ENCODE measurements around the gene AGPS. TPM values are rescaled to one million over a fixed set of nuclear protein-coding genes. Genes with fewer than 3 reads are reported as not detected.

The AGPS gene
- total RNA-seq, 4 donors from 2014 or later, result 23.1 to 38.8 (median 24.7) TPM

DNA sequence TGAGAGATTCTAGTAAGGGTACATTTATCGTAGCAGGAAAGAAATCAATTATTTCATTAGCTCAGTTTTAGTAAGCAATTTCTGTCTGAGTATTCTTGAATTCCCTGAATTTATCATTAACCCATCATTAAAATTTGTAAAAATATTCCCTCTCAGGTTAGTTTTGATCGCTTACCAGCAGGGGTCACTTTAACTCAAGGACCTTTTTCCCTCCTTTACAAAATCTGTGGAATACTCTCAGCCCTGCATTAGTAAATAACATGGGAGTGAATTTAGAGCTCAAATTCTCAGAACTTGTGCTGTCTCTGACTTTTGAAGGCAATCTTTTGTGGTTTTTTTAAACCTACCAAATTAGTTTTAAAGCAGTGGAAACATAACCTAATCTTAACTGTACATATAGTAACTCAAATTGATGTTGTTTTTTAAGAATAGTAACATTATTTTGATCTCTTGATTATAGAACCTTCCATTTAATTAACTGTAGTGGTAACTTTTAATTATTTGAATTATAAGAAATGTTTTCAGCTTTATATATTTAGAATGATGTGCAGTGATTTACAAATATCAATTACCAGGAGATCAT, 97.2 kb downstream of the AGPS start:
- Histone ChIP-seq H3K36me3 (no peaks in the 10 kb centered on the region), H3K27ac (no peak overlapping the region), H3K4me3 (replicated peaks in 1 of 3) (no peak overlapping the region), H3K4me1 (no peaks in the 10 kb centered on the region), H3K9me3 (no peaks in the 10 kb centered on the region), H3K27me3 (no peaks in the 10 kb centered on the region)
- intact Hi-C loops (cut with DNase I), result no loop called here
- no peak for DNase-seq
- WGBS, 2 donors, result 53 to 58% methylated on average over 2 of the region's 2 CpGs
- TF ChIP-seq, protein P1, sequence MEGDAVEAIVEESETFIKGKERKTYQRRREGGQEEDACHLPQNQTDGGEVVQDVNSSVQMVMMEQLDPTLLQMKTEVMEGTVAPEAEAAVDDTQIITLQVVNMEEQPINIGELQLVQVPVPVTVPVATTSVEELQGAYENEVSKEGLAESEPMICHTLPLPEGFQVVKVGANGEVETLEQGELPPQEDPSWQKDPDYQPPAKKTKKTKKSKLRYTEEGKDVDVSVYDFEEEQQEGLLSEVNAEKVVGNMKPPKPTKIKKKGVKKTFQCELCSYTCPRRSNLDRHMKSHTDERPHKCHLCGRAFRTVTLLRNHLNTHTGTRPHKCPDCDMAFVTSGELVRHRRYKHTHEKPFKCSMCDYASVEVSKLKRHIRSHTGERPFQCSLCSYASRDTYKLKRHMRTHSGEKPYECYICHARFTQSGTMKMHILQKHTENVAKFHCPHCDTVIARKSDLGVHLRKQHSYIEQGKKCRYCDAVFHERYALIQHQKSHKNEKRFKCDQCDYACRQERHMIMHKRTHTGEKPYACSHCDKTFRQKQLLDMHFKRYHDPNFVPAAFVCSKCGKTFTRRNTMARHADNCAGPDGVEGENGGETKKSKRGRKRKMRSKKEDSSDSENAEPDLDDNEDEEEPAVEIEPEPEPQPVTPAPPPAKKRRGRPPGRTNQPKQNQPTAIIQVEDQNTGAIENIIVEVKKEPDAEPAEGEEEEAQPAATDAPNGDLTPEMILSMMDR (IDR thresholded peaks at IDR 0.05), result peak in 4 of 6 experiments; percentile 21 to 58 (median 48)
- TF ChIP-seq POLR2A (IDR thresholded peaks at IDR 0.05), result no peak

DNA sequence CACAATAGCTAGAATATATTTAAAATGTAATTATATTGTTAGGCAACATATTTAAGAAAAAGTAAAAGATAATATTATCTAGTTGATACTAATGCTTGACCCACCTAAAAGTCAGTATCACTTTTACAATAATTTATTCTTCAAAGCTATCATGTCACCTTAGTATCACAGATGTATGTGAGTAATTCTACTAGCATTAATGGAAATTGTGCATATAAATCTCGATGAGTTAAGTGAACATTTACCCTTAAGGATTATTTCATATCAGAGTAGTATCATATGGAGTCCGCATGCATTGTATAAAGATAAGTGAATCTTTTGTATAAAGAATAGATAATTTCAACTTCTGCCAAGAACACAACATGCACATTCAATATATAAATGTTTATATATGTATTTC, 103.4 kb downstream of the AGPS start:
- H3K36me3 ChIP-seq, result no peaks in the 10 kb centered on the region
- intact Hi-C loops (cut with DNase I), result no loop called here
- no peak for DNase-seq
- H3K9me3 ChIP-seq, result no peaks in the 10 kb centered on the region
- no peaks in the 10 kb centered on the region for H3K27me3 ChIP-seq
- no peaks in the 10 kb centered on the region for H3K4me1 ChIP-seq
- H3K4me3 ChIP-seq (replicated peaks in 1 of 3), result no peak overlapping the region
- TF ChIP-seq, protein P1 (IDR thresholded peaks at IDR 0.05), result no peak
- TF ChIP-seq POLR2A (IDR thresholded peaks at IDR 0.05), result no peak
- H3K27ac ChIP-seq, result no peak overlapping the region
- 95 to 97% methylated on average over 2 of the region's 2 CpGs for WGBS, 2 donors

DNA sequence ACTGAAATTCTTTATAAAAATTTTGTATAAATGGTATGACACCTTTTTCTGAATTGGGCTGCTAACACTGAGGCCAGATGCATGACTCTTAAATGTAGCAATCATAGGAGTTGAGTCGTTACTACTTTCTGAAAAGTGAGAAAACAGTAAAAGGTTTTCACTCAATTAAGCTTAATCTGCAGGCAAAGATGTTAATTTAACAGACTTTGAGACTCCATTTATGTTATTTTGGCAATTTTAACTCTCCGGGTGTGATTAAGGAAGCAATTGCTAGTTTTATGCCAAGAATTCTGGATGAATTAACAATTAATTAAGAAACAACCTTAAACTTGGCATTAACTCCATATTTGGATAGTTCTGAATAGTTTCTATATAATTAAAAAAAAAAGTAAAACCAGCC, 104.3 kb downstream of the AGPS start:
- no peak overlapping the region for H3K27ac ChIP-seq
- H3K4me3 ChIP-seq (replicated peaks in 1 of 3), result no peak overlapping the region
- intact Hi-C loops (cut with DNase I), result no loop called here
- no peaks in the 10 kb centered on the region for H3K4me1 ChIP-seq
- H3K36me3 ChIP-seq, result no peaks in the 10 kb centered on the region
- H3K9me3 ChIP-seq, result no peaks in the 10 kb centered on the region
- 88 to 98% methylated on average over 2 of the region's 2 CpGs for WGBS, 2 donors
- TF ChIP-seq, protein P1 (IDR thresholded peaks at IDR 0.05), result no peak
- TF ChIP-seq POLR2A (IDR thresholded peaks at IDR 0.05), result no peak
- no peaks in the 10 kb centered on the region for H3K27me3 ChIP-seq
- no peak for DNase-seq

DNA sequence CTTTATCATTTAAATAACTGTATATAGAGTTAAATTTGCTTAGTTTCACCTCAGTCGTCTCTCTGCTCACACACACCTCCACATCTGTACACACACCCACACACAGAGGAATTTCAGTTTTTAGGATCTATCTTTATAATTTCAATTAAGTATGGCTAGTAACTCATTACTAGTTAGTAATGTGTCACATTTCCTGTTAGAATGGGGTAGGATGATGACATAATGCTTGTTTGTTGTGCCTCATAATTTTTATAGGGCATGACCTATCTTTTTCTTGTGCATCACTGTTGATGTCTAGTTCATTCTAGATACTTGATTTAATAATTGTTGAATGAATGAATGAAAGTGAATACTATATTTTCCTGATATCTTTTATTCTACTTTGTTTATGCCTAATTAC, 108.6 kb downstream of the AGPS start:
- Histone ChIP-seq H3K4me3 (replicated peaks in 1 of 3) (no peak overlapping the region), H3K27ac (no peak overlapping the region), H3K36me3 (no peaks in the 10 kb centered on the region), H3K27me3 (no peaks in the 10 kb centered on the region), H3K9me3 (no peaks in the 10 kb centered on the region), H3K4me1 (no peaks in the 10 kb centered on the region)
- no peak for DNase-seq
- intact Hi-C loops (cut with DNase I), result no loop called here
- no peak for TF ChIP-seq POLR2A (IDR thresholded peaks at IDR 0.05)
- TF ChIP-seq, protein P1 (IDR thresholded peaks at IDR 0.05), result no peak
- WGBS, 2 donors, result 91 to 95% methylated on average over 1 of the region's 1 CpG

DNA sequence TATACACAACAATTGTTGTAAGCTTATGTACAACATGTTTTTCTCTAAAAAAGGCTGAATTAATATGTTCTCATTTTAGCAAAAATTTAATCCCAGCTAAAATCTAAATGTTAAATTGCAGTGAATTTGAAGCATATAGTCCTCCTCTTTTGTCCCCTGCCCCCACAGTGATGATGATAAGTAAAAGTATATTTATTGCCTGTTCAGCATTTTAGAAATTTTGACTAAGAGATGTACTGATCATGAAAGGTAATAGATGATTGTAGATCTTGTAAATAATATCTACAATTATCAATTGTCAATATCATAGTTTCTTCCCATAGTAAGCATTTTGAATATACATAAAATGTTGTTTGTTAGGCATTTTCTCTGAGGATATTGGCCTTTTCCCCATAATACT, 113.9 kb downstream of the AGPS start:
- no peak for DNase-seq
- TF ChIP-seq, protein P1 (IDR thresholded peaks at IDR 0.05), result no peak
- TF ChIP-seq POLR2A (IDR thresholded peaks at IDR 0.05), result no peak
- H3K36me3 ChIP-seq, result no peaks in the 10 kb centered on the region
- H3K27ac ChIP-seq, result no peak overlapping the region
- H3K4me3 ChIP-seq (replicated peaks in 1 of 3), result no peak overlapping the region
- no peaks in the 10 kb centered on the region for H3K9me3 ChIP-seq
- H3K4me1 ChIP-seq, result no peaks in the 10 kb centered on the region
- no peaks in the 10 kb centered on the region for H3K27me3 ChIP-seq
- intact Hi-C loops (cut with DNase I), result no loop called here
